Ovary (tissue), 9 donors: ENCODE results near the gene GNPTG. TPM values are rescaled to one million over a fixed set of nuclear protein-coding genes. Genes with fewer than 3 reads are reported as not detected.

Experiments used
- DNase-seq, 5 donors: peaks; one replicate each; pipeline ENCODE4 v3.0.0-alpha.2; 2019 to 2020
- H3K27ac ChIP-seq, 2 donors: fragments of 200-600 bp; one replicate each; pipeline versions ENCODE4 v1.5.1 to v1.8.0; 2019 to 2022
- H3K27me3 ChIP-seq: fragments of 200-600 bp; one replicate; pipeline ENCODE4 v1.8.0; 2022
- H3K36me3 ChIP-seq: fragments of 200-600 bp; sonication (generic); one replicate; pipeline ENCODE4 v1.5.1; 2019
- H3K4me1 ChIP-seq: one replicate; pipeline ENCODE4 v1.8.1; 2013; ENCODE audit warnings: mild to moderate bottlenecking, moderate library complexity; ENCODE audit not compliant: insufficient read depth
- H3K4me3 ChIP-seq: fragments of 200-600 bp; sonication (generic); one replicate; pipeline ENCODE4 v1.5.1; 2017
- H3K9me3 ChIP-seq, 2 donors: fragments of 200-600 bp in 1 of 2; sonication (generic) in 1 of 2; one replicate each; pipeline versions ENCODE4 v1.5.1 to v1.8.1; 2013 to 2019; ENCODE audit warnings: mild to moderate bottlenecking in 1 of 2, moderate library complexity in 1 of 2
- CTCF ChIP-seq, 3 donors: fragments of 450-650 bp in 2 of 3; fragments of 200-600 bp in 1 of 3; IDR thresholded peaks; one replicate each; pipeline versions ENCODE4 v1.5.1 to v1.8.0; 2016 to 2022; ENCODE audit warnings: antibody characterized with exemption in 3 of 3, mild to moderate bottlenecking in 1 of 3
- EP300 ChIP-seq: sonication (generic); formaldehyde crosslinking; IDR thresholded peaks from one replicate; pipeline ENCODE4 v1.6.1; 2017; ENCODE audit warnings: antibody characterized with exemption
- POLR2A ChIP-seq: fragments of 450-650 bp; IDR thresholded peaks from one replicate; pipeline ENCODE4 v1.6.1; 2017; ENCODE audit warnings: antibody characterized with exemption, mild to moderate bottlenecking, moderate library complexity
- WGBS, 3 donors: extraction: QIAGEN DNeasy Blood & Tissue Kit in 1 of 3; methylation state at CpG; one replicate each; pipeline versions ENCODE4 v1.1.5 to v1.1.7; 2013 to 2017; 5-methylcytosine and 5-hydroxymethylcytosine counted together
- intact Hi-C, 4 donors: fragments of 100-400 bp; cut with DNase I; formaldehyde crosslinking; loops; one replicate each; pipeline versions ENCODE4 v1.11.0 to v1.15.1; 2022 to 2023
- polyA plus RNA-seq, 2 donors: library from polyadenylated mRNA; stranded (reverse); fragments of 200-250 nt in 1 of 2; fragments of 350-450 nt in 1 of 2; fragmentation: Illumina TruSeq in 1 of 2; extraction: RNeasy Lipid Tissue Mini Kit (QIAGEN cat#74804) in 1 of 2; gene quantifications; one replicate each; pipeline ENCODE4 v1.2.3, GENCODE V29; 2013 to 2014
- total RNA-seq, 7 donors: library from RNA; depleted of rRNA in 2 of 7; stranded (reverse); fragments of >200 nt in 2 of 7; fragmentation: NEBNext Ultra II Directional in 3 of 7; extraction: Animal tissue kit (Norgen Biotek cat#: 25700) in 3 of 7; gene quantifications; one replicate each; pipeline versions ENCODE4 v1.1.0 to v1.2.4, GENCODE V29; 2016 to 2023
- donor health status: DM: no; HTN: no; CAD: no; lungs with moderate emphysema.
- donor health status: DM: no; HTN: no; CAD: no.
- donor health status: Bipolar disorder and iron deficiency.
- donor health status: DM: yes; HTN: yes; CAD: no.
- donor health status: DM: no; HTN: no; CAD: no.
- donor health status: DM: yes; HTN: yes; CAD: no.

The GNPTG gene
- total and polyA plus RNA-seq, 9 donors = 26.0 to 68.1 (median 55.4) TPM

GRCh38 chr16:1334739-1335138 lies 17.0 kb upstream of the GNPTG start:
- Histone ChIP-seq H3K36me3 (no peaks in the 10 kb centered on the region), H3K27me3 (no peaks in the 10 kb centered on the region), H3K4me1 (no peaks in the 10 kb centered on the region), H3K4me3 (no peak overlapping the region), H3K9me3 (no peaks in the 10 kb centered on the region), H3K27ac (no peak overlapping the region)
- intact Hi-C loops = no loop called here
- no peak for DNase-seq
- TF ChIP-seq EP300 = no peak
- TF ChIP-seq CTCF (IDR thresholded peaks at IDR 0.05) = no peak
- TF ChIP-seq POLR2A = no peak
- 26 to 30% (median 27%) methylated on average over 9 of the region's 9 CpGs for WGBS, 3 donors

GRCh38 chr16:1335211-1335971 lies 16.3 kb upstream of the GNPTG start:
- Histone ChIP-seq H3K27ac (no peak overlapping the region), H3K4me1 (no peaks in the 10 kb centered on the region), H3K36me3 (no peaks in the 10 kb centered on the region), H3K4me3 (no peak overlapping the region), H3K27me3 (no peaks in the 10 kb centered on the region), H3K9me3 (no peaks in the 10 kb centered on the region)
- DNase-seq = no peak
- intact Hi-C loops = no loop called here
- 39 to 47% (median 40%) methylated on average over 13 to 16 of the region's 16 CpGs for WGBS, 3 donors
- TF ChIP-seq POLR2A (no peak), CTCF (IDR thresholded peaks at IDR 0.05) (no peak), EP300 (no peak)

GRCh38 chr16:1335996-1336395 lies 15.7 kb upstream of the GNPTG start:
- Histone ChIP-seq H3K9me3 (no peaks in the 10 kb centered on the region), H3K4me1 (no peaks in the 10 kb centered on the region), H3K4me3 (no peak overlapping the region), H3K27ac (no peak overlapping the region), H3K36me3 (no peaks in the 10 kb centered on the region), H3K27me3 (no peaks in the 10 kb centered on the region)
- WGBS, 3 donors = 5 to 13% (median 9%) methylated on average over 8 to 12 of the region's 12 CpGs
- no peak for DNase-seq
- TF ChIP-seq POLR2A (no peak), EP300 (no peak), CTCF (IDR thresholded peaks at IDR 0.05) (no peak)
- intact Hi-C loops = no loop called here

GRCh38 chr16:1336619-1337018 lies 15.1 kb upstream of the GNPTG start:
- H3K9me3 ChIP-seq = no peaks in the 10 kb centered on the region
- no peak for TF ChIP-seq CTCF (IDR thresholded peaks at IDR 0.05)
- no peak overlapping the region for H3K4me3 ChIP-seq
- DNase-seq = no peak
- H3K4me1 ChIP-seq = no peaks in the 10 kb centered on the region
- H3K36me3 ChIP-seq = no peaks in the 10 kb centered on the region
- 61 to 63% (median 63%) methylated on average over 14 to 15 of the region's 15 CpGs for WGBS, 3 donors
- intact Hi-C loops = no loop called here
- H3K27me3 ChIP-seq = no peaks in the 10 kb centered on the region
- H3K27ac ChIP-seq = no peak overlapping the region
